ENCODE data around the gene SEL1L.

The SEL1L gene

GRCh38 chr14:81478446-81478845 lies 55.2 kb downstream of the SEL1L start:
- no peak overlapping the region for H3K9ac ChIP-seq
- no peaks in the 10 kb centered on the region for H3K27me3 ChIP-seq (ENCODE audit: control insufficient read depth, insufficient read depth, low read length)
- no peak overlapping the region for H3K4me2 ChIP-seq (ENCODE audit: low read length)
- no peak overlapping the region for H2AFZ ChIP-seq
- H3K4me3 ChIP-seq (ENCODE audit: low read depth, low read length), result no peak overlapping the region
- H3K27ac ChIP-seq, result no peak overlapping the region
- H3K9me3 ChIP-seq (ENCODE audit: control insufficient read depth, low read length), result no peaks in the 10 kb centered on the region
- H3K4me1 ChIP-seq, result no peaks in the 10 kb centered on the region
- no peak for TF ChIP-seq CTCF (IDR thresholded peaks at IDR 0.05)
- no peaks in the 10 kb centered on the region for H3K36me3 ChIP-seq (ENCODE audit: control insufficient read depth, insufficient read depth, low read length)
- no peaks in the 10 kb centered on the region for H3K79me2 ChIP-seq

GRCh38 chr14:81476816-81477215 lies 56.8 kb downstream of the SEL1L start:
- no peak overlapping the region for H3K27ac ChIP-seq
- no peak overlapping the region for H3K4me2 ChIP-seq (ENCODE audit: low read length)
- H3K79me2 ChIP-seq, result no peaks in the 10 kb centered on the region
- no peak overlapping the region for H3K9ac ChIP-seq
- no peak for TF ChIP-seq CTCF (IDR thresholded peaks at IDR 0.05)
- no peaks in the 10 kb centered on the region for H3K36me3 ChIP-seq (ENCODE audit: control insufficient read depth, insufficient read depth, low read length)
- no peaks in the 10 kb centered on the region for H3K27me3 ChIP-seq (ENCODE audit: control insufficient read depth, insufficient read depth, low read length)
- H3K9me3 ChIP-seq (ENCODE audit: control insufficient read depth, low read length), result no peaks in the 10 kb centered on the region
- no peaks in the 10 kb centered on the region for H3K4me1 ChIP-seq
- H3K4me3 ChIP-seq (ENCODE audit: low read depth, low read length), result no peak overlapping the region
- H2AFZ ChIP-seq, result no peak overlapping the region

- TF ChIP-seq CTCF (IDR thresholded peaks at IDR 0.05), result no peak
- Histone ChIP-seq H3K27ac (no peak overlapping the region), H3K36me3 (ENCODE audit: control insufficient read depth, insufficient read depth, low read length) (no peaks in the 10 kb centered on the region)
Measured at GRCh38 chr14:81474685-81475324, 58.8 kb downstream of the SEL1L start.

GRCh38 chr14:81474148-81474492 lies 59.5 kb downstream of the SEL1L start:
- Histone ChIP-seq H3K79me2 (no peaks in the 10 kb centered on the region), H3K4me2 (ENCODE audit: low read length) (no peak overlapping the region), H3K27ac (no peak overlapping the region), H3K27me3 (ENCODE audit: control insufficient read depth, insufficient read depth, low read length) (no peaks in the 10 kb centered on the region), H3K4me1 (no peaks in the 10 kb centered on the region), H3K9me3 (ENCODE audit: control insufficient read depth, low read length) (no peaks in the 10 kb centered on the region), H3K36me3 (ENCODE audit: control insufficient read depth, insufficient read depth, low read length) (no peaks in the 10 kb centered on the region), H2AFZ (no peak overlapping the region), H3K4me3 (ENCODE audit: low read depth, low read length) (no peak overlapping the region), H3K9ac (no peak overlapping the region)
- TF ChIP-seq CTCF (IDR thresholded peaks at IDR 0.05), result no peak

More at GRCh38 chr14:81474685-81475324, 58.8 kb downstream of the SEL1L start:
- H3K9ac ChIP-seq, result no peak overlapping the region
- H3K27me3 ChIP-seq (ENCODE audit: control insufficient read depth, insufficient read depth, low read length), result no peaks in the 10 kb centered on the region
- no peaks in the 10 kb centered on the region for H3K9me3 ChIP-seq (ENCODE audit: control insufficient read depth, low read length)
- H3K4me3 ChIP-seq (ENCODE audit: low read depth, low read length), result no peak overlapping the region
- no peak overlapping the region for H3K4me2 ChIP-seq (ENCODE audit: low read length)
- H3K4me1 ChIP-seq, result no peaks in the 10 kb centered on the region
- no peak overlapping the region for H2AFZ ChIP-seq
- H3K79me2 ChIP-seq, result no peaks in the 10 kb centered on the region

GRCh38 chr14:81473456-81474147 lies 60.1 kb downstream of the SEL1L start:
- Histone ChIP-seq H3K9ac (no peak overlapping the region), H3K27me3 (ENCODE audit: control insufficient read depth, insufficient read depth, low read length) (no peaks in the 10 kb centered on the region), H3K4me3 (ENCODE audit: low read depth, low read length) (no peak overlapping the region), H3K79me2 (no peaks in the 10 kb centered on the region), H3K27ac (no peak overlapping the region), H2AFZ (no peak overlapping the region), H3K9me3 (ENCODE audit: control insufficient read depth, low read length) (no peaks in the 10 kb centered on the region), H3K36me3 (ENCODE audit: control insufficient read depth, insufficient read depth, low read length) (no peaks in the 10 kb centered on the region), H3K4me2 (ENCODE audit: low read length) (no peak overlapping the region), H3K4me1 (no peaks in the 10 kb centered on the region)
- TF ChIP-seq CTCF (IDR thresholded peaks at IDR 0.05), result no peak
